Inflammatory macrophage (primary cell): ENCODE data around the gene PRKN.

ENCODE experiments used
- DNase-seq, 2 donors: peaks; one replicate each; pipeline ENCODE4 v3.0.0-alpha.2; 2020 to 2022

Gene PRKN

GRCh38 chr6:162289972-162290371, 437.6 kb downstream of the PRKN start:
- no peak for DNase-seq

- DNase-seq, result no peak
Observed at GRCh38 chr6:162273986-162274385, 453.6 kb downstream of the PRKN start.

GRCh38 chr6:162271922-162272321, 455.6 kb downstream of the PRKN start:
- no peak for DNase-seq

- DNase-seq, result no peak
Observed at GRCh38 chr6:162270966-162271365, 456.6 kb downstream of the PRKN start.

- no peak for DNase-seq
Observed at GRCh38 chr6:162267641-162268040, 459.9 kb downstream of the PRKN start.

GRCh38 chr6:162267126-162267525, 460.4 kb downstream of the PRKN start:
- DNase-seq, result no peak

- no peak for DNase-seq
Observed at GRCh38 chr6:162264581-162264980, 463.0 kb downstream of the PRKN start.

GRCh38 chr6:162262466-162263196, 464.9 kb downstream of the PRKN start:
- no peak for DNase-seq

GRCh38 chr6:162261598-162261997, 466.0 kb downstream of the PRKN start:
- DNase-seq, result no peak

- DNase-seq, result no peak
Observed at GRCh38 chr6:162260027-162260426, 467.5 kb downstream of the PRKN start.

- no peak for DNase-seq
Observed at GRCh38 chr6:162258647-162259046, 468.9 kb downstream of the PRKN start.

- DNase-seq, result no peak
Observed at GRCh38 chr6:162256361-162256760, 471.2 kb downstream of the PRKN start.

GRCh38 chr6:162251257-162251656, 476.3 kb downstream of the PRKN start:
- no peak for DNase-seq

GRCh38 chr6:162249907-162250642, 477.5 kb downstream of the PRKN start:
- DNase-seq, result no peak

- no peak for DNase-seq
Observed at GRCh38 chr6:162245830-162246420, 481.6 kb downstream of the PRKN start.

GRCh38 chr6:162244031-162244430, 483.5 kb downstream of the PRKN start:
- no peak for DNase-seq

- no peak for DNase-seq
Observed at GRCh38 chr6:162242915-162243314, 484.7 kb downstream of the PRKN start.

GRCh38 chr6:162239330-162239729, 488.2 kb downstream of the PRKN start:
- no peak for DNase-seq

GRCh38 chr6:162238675-162239074, 488.9 kb downstream of the PRKN start:
- no peak for DNase-seq

- no peak for DNase-seq
Observed at GRCh38 chr6:162237331-162237730, 490.2 kb downstream of the PRKN start.

- no peak for DNase-seq
Observed at GRCh38 chr6:162234631-162235030, 492.9 kb downstream of the PRKN start.

- DNase-seq, result peak; percentile 26 to 27
Observed at GRCh38 chr6:162230147-162230752, 497.3 kb downstream of the PRKN start.

- DNase-seq, result no peak
Observed at GRCh38 chr6:162229093-162229492, 498.5 kb downstream of the PRKN start.
